HepG2 (cell line): ENCODE results near the gene CERS6. TPM values are rescaled to one million over a fixed set of nuclear protein-coding genes. Genes with fewer than 3 reads are reported as not detected.

Experiments
- ATF1 ChIP-seq: IDR thresholded peaks from 2 replicates; pipeline ENCODE4 v1.6.1; 2016; ENCODE audit warnings: mild to moderate bottlenecking, control low read depth
- ETV6 ChIP-seq: sonication (generic); formaldehyde crosslinking; conservative IDR thresholded peaks from 2 replicates; pipeline ENCODE4 v1.4.0; 2020; ENCODE audit warnings: missing genetic modification reagents
- HDAC1 ChIP-seq: sonication (generic); formaldehyde crosslinking; IDR thresholded peaks from 2 replicates; pipeline ENCODE4 v1.5.1; 2020; ENCODE audit warnings: mild to moderate bottlenecking, missing genetic modification reagents
- HNF1B ChIP-seq: sonication (generic); formaldehyde crosslinking; IDR thresholded peaks from 2 replicates; pipeline ENCODE4 v1.5.1; 2020; ENCODE audit warnings: mild to moderate bottlenecking, moderate library complexity, missing genetic modification reagents
- JUND ChIP-seq: sonication (generic); formaldehyde crosslinking; IDR thresholded peaks from 2 replicates; pipeline ENCODE4 v1.8.0; 2022; ENCODE audit warnings: mild to moderate bottlenecking, missing genetic modification reagents
- MEIS2 ChIP-seq: sonication (generic); formaldehyde crosslinking; IDR thresholded peaks from 2 replicates; pipeline ENCODE4 v1.9.0; 2021; ENCODE audit warnings: mild to moderate bottlenecking, missing genetic modification reagents
- MIER2 ChIP-seq: IDR thresholded peaks from 2 replicates; pipeline ENCODE4 v1.6.1; 2016; ENCODE audit warnings: missing biosample characterization, missing genetic modification reagents
- MYNN ChIP-seq: sonication (generic); formaldehyde crosslinking; IDR thresholded peaks from 2 replicates; pipeline ENCODE4 v1.4.0; 2020; ENCODE audit warnings: mild to moderate bottlenecking, low read depth, missing genetic modification reagents
- NCOR1 ChIP-seq: fragments of 200-600 bp; sonication (generic); IDR thresholded peaks from 2 replicates; pipeline ENCODE4 v1.7.0; 2017; ENCODE audit warnings: antibody characterized with exemption, low read length, borderline replicate concordance
- POLR2AphosphoS2 ChIP-seq: IDR thresholded peaks from 2 replicates; pipeline ENCODE4 v1.6.1; 2011; ENCODE audit warnings: low read depth, low read length, improper control_type of control experiment
- RBAK ChIP-seq: sonication (generic); formaldehyde crosslinking; IDR thresholded peaks from 2 replicates; pipeline ENCODE4 v1.5.1; 2020; ENCODE audit warnings: mild to moderate bottlenecking, missing genetic modification reagents
- REXO4 ChIP-seq: sonication (generic); formaldehyde crosslinking; IDR thresholded peaks from 2 replicates; pipeline ENCODE4 v1.8.0; 2022; ENCODE audit warnings: missing genetic modification reagents, mild to moderate bottlenecking, borderline replicate concordance
- SALL2 ChIP-seq: sonication (generic); formaldehyde crosslinking; IDR thresholded peaks from 2 replicates; pipeline ENCODE4 v1.8.1; 2023; ENCODE audit warnings: mild to moderate bottlenecking, missing genetic modification reagents, inconsistent platforms
- SAP130 ChIP-seq: IDR thresholded peaks from 2 replicates; pipeline ENCODE4 v1.6.1; 2016; ENCODE audit warnings: low read depth
- SIN3B ChIP-seq: fragments of 150-350 bp; IDR thresholded peaks from 2 replicates; pipeline ENCODE4 v1.6.1; 2014; ENCODE audit warnings: low read length
- SNAPC2 ChIP-seq: sonication (generic); formaldehyde crosslinking; IDR thresholded peaks from 2 replicates; pipeline ENCODE4 v1.8.1; 2022; ENCODE audit warnings: mild to moderate bottlenecking, missing genetic modification reagents
- TFE3 ChIP-seq: IDR thresholded peaks from 2 replicates; pipeline ENCODE4 v1.6.1; 2016
- THAP11 ChIP-seq: IDR thresholded peaks from 2 replicates; pipeline ENCODE4 v1.6.1; 2016; ENCODE audit warnings: missing biosample characterization, missing genetic modification reagents
- THYN1 ChIP-seq: sonication (generic); formaldehyde crosslinking; IDR thresholded peaks from 2 replicates; pipeline ENCODE4 v1.8.1; 2023; ENCODE audit warnings: low read depth, mild to moderate bottlenecking, moderate library complexity, missing genetic modification reagents, borderline replicate concordance
- ZBTB42 ChIP-seq: sonication (generic); formaldehyde crosslinking; IDR thresholded peaks from 2 replicates; pipeline ENCODE4 v1.5.0; 2020; ENCODE audit warnings: mild to moderate bottlenecking, missing genetic modification reagents
- ZBTB49 ChIP-seq: sonication (generic); formaldehyde crosslinking; IDR thresholded peaks from 2 replicates; pipeline ENCODE4 v1.4.0; 2020; ENCODE audit warnings: missing genetic modification reagents, borderline replicate concordance
- ZFP36 ChIP-seq: fragments of 150-350 bp; IDR thresholded peaks from 2 replicates; pipeline ENCODE4 v1.6.1; 2018; ENCODE audit warnings: borderline replicate concordance, low read length, low read depth; ENCODE audit not compliant: partially characterized antibody
- ZMAT3 ChIP-seq: sonication (generic); formaldehyde crosslinking; conservative IDR thresholded peaks from 2 replicates; pipeline ENCODE4 v1.7.0; 2021; ENCODE audit warnings: missing genetic modification reagents
- ZNF143 ChIP-seq: sonication (generic); formaldehyde crosslinking; IDR thresholded peaks from 2 replicates; pipeline ENCODE4 v1.4.0; 2020; ENCODE audit warnings: missing genetic modification reagents
- ZNF225 ChIP-seq: sonication (generic); formaldehyde crosslinking; IDR thresholded peaks from 2 replicates; pipeline ENCODE4 v1.4.0; 2020; ENCODE audit warnings: mild to moderate bottlenecking, missing genetic modification reagents
- ZNF432 ChIP-seq: sonication (generic); formaldehyde crosslinking; IDR thresholded peaks from 2 replicates; pipeline ENCODE4 v1.5.0; 2020; ENCODE audit warnings: missing genetic modification reagents, mild to moderate bottlenecking, borderline replicate concordance
- ZNF652 ChIP-seq: IDR thresholded peaks from 2 replicates; pipeline ENCODE4 v1.6.1; 2016; ENCODE audit warnings: low read depth, borderline replicate concordance
- polyA plus RNA-seq, 8 experiments: library from polyadenylated mRNA; depleted of rRNA in 3 of 8; stranded (reverse) in 7 of 8; unstranded in 1 of 8; fragments of >200 nt; fragmentation: Illumina TruSeq in 4 of 8; extraction: Trizol in 4 of 8; gene quantifications; 2 replicates each; pipeline versions ENCODE4 v1.2.1 to v1.2.3, GENCODE V29; 2011 to 2016; ENCODE audit warnings: low read depth in 4 of 8, missing spikeins in 1 of 8, mixed read lengths in 1 of 8; ENCODE audit not compliant: insufficient read depth in 1 of 8
- total RNA-seq, 5 experiments: library from RNA; depleted of rRNA; stranded (reverse); fragments of >200 nt; fragmentation: Illumina TruSeq; extraction: Trizol; gene quantifications; 2 replicates each; pipeline ENCODE4 v1.2.3, GENCODE V29; 2016; ENCODE audit warnings: low read depth in 1 of 5

CERS6 gene
- total and polyA plus RNA-seq, 2 of the 13 experiments (the other 11 are each of a cell fraction or from before 2014, with no cell fraction given) = 10.1 to 20.3 TPM

GRCh38 chr2:168454737-168455644 is 1.1 kb upstream of the CERS6 start (continued):
- TF ChIP-seq ETV6 (CRISPR knock-in tag) = no peak
- TF ChIP-seq SALL2 = no peak
- no peak for TF ChIP-seq ATF1 (CRISPR knock-in tag)
- TF ChIP-seq SNAPC2 = no peak
- TF ChIP-seq ZFP36 = no peak
- peak; percentile 49; the same call in 1 of the 2 replicates for TF ChIP-seq SAP130 (CRISPR knock-in tag)
- TF ChIP-seq ZMAT3 (CRISPR knock-in tag) = no peak
- TF ChIP-seq POLR2AphosphoS2 = no peak
- no peak for TF ChIP-seq ZNF432
- TF ChIP-seq JUND (CRISPR knock-in tag) = no peak
- TF ChIP-seq ZNF225 = no peak
- TF ChIP-seq ZNF143 (CRISPR knock-in tag) = no peak
- TF ChIP-seq TFE3 (CRISPR knock-in tag) = no peak
- TF ChIP-seq ZBTB42 (CRISPR knock-in tag) = no peak
- TF ChIP-seq REXO4 (CRISPR knock-in tag) = no peak
- TF ChIP-seq SIN3B = no peak
- no peak for TF ChIP-seq ZBTB49
- TF ChIP-seq MEIS2 (CRISPR knock-in tag) = no peak
- no peak for TF ChIP-seq HNF1B (CRISPR knock-in tag)
- TF ChIP-seq MIER2 (CRISPR knock-in tag) = 0 out of 2 replicates have a peak, but pooled peaks have one; percentile 33
- TF ChIP-seq NCOR1 = peak; percentile 57; the same call in 1 of the 2 replicates
- TF ChIP-seq MYNN (CRISPR knock-in tag) = no peak
- no peak for TF ChIP-seq ZNF652
- 0 out of 2 replicates have a peak, but pooled peaks have one; percentile 26 for TF ChIP-seq THAP11 (CRISPR knock-in tag)
- TF ChIP-seq HDAC1 (CRISPR knock-in tag) = no peak
- TF ChIP-seq RBAK = no peak
- TF ChIP-seq THYN1 (CRISPR knock-in tag) = no peak
